ENCODE data around the gene RXRA.

GRCh38 chr9:134403292-134403681, 77.0 kb downstream of the RXRA start:
- TF ChIP-seq, protein P1, sequence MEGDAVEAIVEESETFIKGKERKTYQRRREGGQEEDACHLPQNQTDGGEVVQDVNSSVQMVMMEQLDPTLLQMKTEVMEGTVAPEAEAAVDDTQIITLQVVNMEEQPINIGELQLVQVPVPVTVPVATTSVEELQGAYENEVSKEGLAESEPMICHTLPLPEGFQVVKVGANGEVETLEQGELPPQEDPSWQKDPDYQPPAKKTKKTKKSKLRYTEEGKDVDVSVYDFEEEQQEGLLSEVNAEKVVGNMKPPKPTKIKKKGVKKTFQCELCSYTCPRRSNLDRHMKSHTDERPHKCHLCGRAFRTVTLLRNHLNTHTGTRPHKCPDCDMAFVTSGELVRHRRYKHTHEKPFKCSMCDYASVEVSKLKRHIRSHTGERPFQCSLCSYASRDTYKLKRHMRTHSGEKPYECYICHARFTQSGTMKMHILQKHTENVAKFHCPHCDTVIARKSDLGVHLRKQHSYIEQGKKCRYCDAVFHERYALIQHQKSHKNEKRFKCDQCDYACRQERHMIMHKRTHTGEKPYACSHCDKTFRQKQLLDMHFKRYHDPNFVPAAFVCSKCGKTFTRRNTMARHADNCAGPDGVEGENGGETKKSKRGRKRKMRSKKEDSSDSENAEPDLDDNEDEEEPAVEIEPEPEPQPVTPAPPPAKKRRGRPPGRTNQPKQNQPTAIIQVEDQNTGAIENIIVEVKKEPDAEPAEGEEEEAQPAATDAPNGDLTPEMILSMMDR (IDR thresholded peaks at IDR 0.05; ENCODE audit: insufficient read depth, low read depth, low read length): no peak
- no peak for TF ChIP-seq EZH2 (IDR thresholded peaks at IDR 0.05; ENCODE audit: insufficient read depth, low read length)

Data from astrocyte (in vitro differentiated cells and primary cell).